Lower leg skin (tissue), 3 donors: ENCODE measurements around the gene RIMKLB.

ENCODE experiments used
- POLR2A ChIP-seq, 2 donors: fragments of 450-650 bp; IDR thresholded peaks; one replicate each; pipeline ENCODE4 v1.6.1; 2016 to 2017; ENCODE audit warnings: antibody characterized with exemption in 2 of 2, mild to moderate bottlenecking in 1 of 2, moderate library complexity in 1 of 2
- TF ChIP-seq, protein P1 (sequence below), 3 donors: fragments of 450-650 bp; IDR thresholded peaks; one replicate each; pipeline ENCODE4 v1.5.1; 2016; ENCODE audit warnings: antibody characterized with exemption in 3 of 3, mild to moderate bottlenecking in 3 of 3, moderate library complexity in 2 of 3

DNA sequence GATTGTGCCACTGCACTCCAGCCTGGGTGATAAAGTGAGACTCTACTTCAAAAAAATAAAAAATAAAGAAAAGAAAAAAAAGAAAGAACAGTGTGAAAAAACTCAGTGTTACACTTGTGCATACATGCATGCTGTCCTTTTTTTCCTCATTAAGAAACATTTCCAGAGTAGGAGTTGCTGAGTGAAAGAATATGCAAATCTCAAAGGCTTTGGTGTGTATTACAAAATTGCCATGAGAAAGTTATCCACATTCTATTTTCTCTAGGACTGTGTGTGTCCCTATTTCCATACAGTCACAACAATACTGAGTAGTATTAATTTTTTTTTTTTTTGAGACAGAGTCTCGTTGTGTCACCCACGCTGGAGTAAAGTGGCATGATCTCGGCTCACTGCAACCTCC, 123.8 kb downstream of the RIMKLB start:
- TF ChIP-seq, protein P1, sequence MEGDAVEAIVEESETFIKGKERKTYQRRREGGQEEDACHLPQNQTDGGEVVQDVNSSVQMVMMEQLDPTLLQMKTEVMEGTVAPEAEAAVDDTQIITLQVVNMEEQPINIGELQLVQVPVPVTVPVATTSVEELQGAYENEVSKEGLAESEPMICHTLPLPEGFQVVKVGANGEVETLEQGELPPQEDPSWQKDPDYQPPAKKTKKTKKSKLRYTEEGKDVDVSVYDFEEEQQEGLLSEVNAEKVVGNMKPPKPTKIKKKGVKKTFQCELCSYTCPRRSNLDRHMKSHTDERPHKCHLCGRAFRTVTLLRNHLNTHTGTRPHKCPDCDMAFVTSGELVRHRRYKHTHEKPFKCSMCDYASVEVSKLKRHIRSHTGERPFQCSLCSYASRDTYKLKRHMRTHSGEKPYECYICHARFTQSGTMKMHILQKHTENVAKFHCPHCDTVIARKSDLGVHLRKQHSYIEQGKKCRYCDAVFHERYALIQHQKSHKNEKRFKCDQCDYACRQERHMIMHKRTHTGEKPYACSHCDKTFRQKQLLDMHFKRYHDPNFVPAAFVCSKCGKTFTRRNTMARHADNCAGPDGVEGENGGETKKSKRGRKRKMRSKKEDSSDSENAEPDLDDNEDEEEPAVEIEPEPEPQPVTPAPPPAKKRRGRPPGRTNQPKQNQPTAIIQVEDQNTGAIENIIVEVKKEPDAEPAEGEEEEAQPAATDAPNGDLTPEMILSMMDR (IDR thresholded peaks at IDR 0.05) = no peak
- no peak for TF ChIP-seq POLR2A (IDR thresholded peaks at IDR 0.05)
